PC-3 (cell line): ENCODE results near the gene RFC2. TPM values are rescaled to one million over a fixed set of nuclear protein-coding genes. Genes with fewer than 3 reads are reported as not detected.

ENCODE experiments used
- ATAC-seq: fragments of 200-7000 bp; cut with Tn5 transposase; 2 replicates; pipeline ENCODE4 v1.9.1; 2020; ENCODE audit warnings: mild to moderate bottlenecking, moderate library complexity
- BruUV-seq: library from RNA; stranded (reverse); fragments of 400-500 nt; replicated peaks from 2 replicates; lab custom pipeline; 2021; lab: Mats Ljungman, UMichigan
- CTCF ChIA-PET: fragments of 300-600 bp; sonication (Branson Sonifier 250); formaldehyde crosslinking; loops from one replicate; lab custom pipeline; 2022; ENCODE audit warnings: antibody characterized with exemption; lab: Charles Lee
- POLR2A ChIA-PET: fragments of 300-600 bp; sonication (Branson Sonifier 250); formaldehyde crosslinking; loops from one replicate; lab custom pipeline; 2022; ENCODE audit warnings: antibody characterized with exemption; ENCODE audit not compliant: unreplicated experiment; lab: Charles Lee
- DNase-seq: peaks from one replicate; pipeline ENCODE4 v3.0.0-alpha.2; 2015
- H2AFZ ChIP-seq: fragments of 300-600 bp; sonication (generic); 2 replicates; pipeline ENCODE4 v1.6.0; 2016; ENCODE audit warnings: antibody characterized with exemption, low read length
- H3F3A ChIP-seq: fragments of 300-600 bp; sonication (generic); one replicate; pipeline ENCODE4 v1.6.0; 2017; ENCODE audit warnings: antibody characterized with exemption, low read length, control low read depth, mild to moderate bottlenecking; ENCODE audit not compliant: unreplicated experiment
- H3K27ac ChIP-seq: fragments of 300-600 bp; sonication (generic); 2 replicates; pipeline ENCODE4 v1.5.1; 2016; ENCODE audit warnings: mild to moderate bottlenecking, low read length
- H3K27me3 ChIP-seq: fragments of 300-600 bp; sonication (generic); 2 replicates; pipeline ENCODE4 v1.6.1; 2016; ENCODE audit warnings: low read length, mixed read lengths
- H3K36me3 ChIP-seq: fragments of 300-600 bp; sonication (generic); 2 replicates; pipeline ENCODE4 v1.6.1; 2016; ENCODE audit warnings: low read depth, mixed run types, low read length, mixed read lengths
- H3K4me1 ChIP-seq: fragments of 300-600 bp; sonication (generic); 2 replicates; pipeline ENCODE4 v1.5.1; 2016; ENCODE audit warnings: low read length; ENCODE audit not compliant: insufficient read depth
- H3K4me2 ChIP-seq: fragments of 300-600 bp; sonication (generic); 2 replicates; pipeline ENCODE4 v1.6.0; 2016; ENCODE audit warnings: low read length
- H3K4me3 ChIP-seq: fragments of 300-600 bp; sonication (generic); 2 replicates; pipeline ENCODE4 v1.5.1; 2016; ENCODE audit warnings: mild to moderate bottlenecking, low read length, mixed read lengths
- H3K79me2 ChIP-seq: fragments of 300-600 bp; sonication (generic); 2 replicates; pipeline ENCODE4 v1.6.1; 2017; ENCODE audit warnings: low read length, mixed read lengths
- H3K9ac ChIP-seq: fragments of 300-600 bp; sonication (generic); 2 replicates; pipeline ENCODE4 v1.6.0; 2016; ENCODE audit warnings: mild to moderate bottlenecking, low read length
- H3K9me2 ChIP-seq: fragments of 300-600 bp; sonication (generic); replicated peaks from 2 replicates; pipeline ENCODE4 v1.6.1; 2016; ENCODE audit warnings: mixed run types, low read length, mixed read lengths
- H3K9me3 ChIP-seq: fragments of 300-600 bp; sonication (generic); 2 replicates; pipeline ENCODE4 v1.6.1; 2016; ENCODE audit warnings: low read length, mixed read lengths
- H4K20me1 ChIP-seq: fragments of 300-600 bp; sonication (generic); 2 replicates; pipeline ENCODE4 v1.6.1; 2016; ENCODE audit warnings: low read length, mixed read lengths
- CTCF ChIP-seq: fragments of 300-600 bp; sonication (generic); conservative IDR thresholded peaks from 2 replicates; pipeline ENCODE4 v1.5.1; 2017; ENCODE audit warnings: antibody characterized with exemption, low read depth, mild to moderate bottlenecking, low read length
- EZH2 ChIP-seq: fragments of 300-600 bp; sonication (generic); IDR thresholded peaks from one replicate; pipeline ENCODE4 v1.6.1; 2017; ENCODE audit warnings: antibody characterized with exemption, mild to moderate bottlenecking, low read length; ENCODE audit not compliant: unreplicated experiment
- EZH2phosphoT487 ChIP-seq: fragments of 300-600 bp; sonication (generic); IDR thresholded peaks from 2 replicates; pipeline ENCODE4 v1.6.1; 2018; ENCODE audit warnings: mild to moderate bottlenecking, antibody characterized with exemption, low read length, borderline replicate concordance
- intact Hi-C: fragments of 100-400 bp; cut with micrococcal nuclease; formaldehyde crosslinking; loops from 2 replicates; pipeline ENCODE4 v1.9.0; 2023
- total RNA-seq: library from RNA; depleted of rRNA; stranded (reverse); fragments of >200 nt; gene quantifications from 2 replicates; pipeline ENCODE4 v1.2.3, GENCODE V29; 2014

RFC2 gene
- total RNA-seq, 1 experiment from 2014 or later: 60.4 TPM

DNA sequence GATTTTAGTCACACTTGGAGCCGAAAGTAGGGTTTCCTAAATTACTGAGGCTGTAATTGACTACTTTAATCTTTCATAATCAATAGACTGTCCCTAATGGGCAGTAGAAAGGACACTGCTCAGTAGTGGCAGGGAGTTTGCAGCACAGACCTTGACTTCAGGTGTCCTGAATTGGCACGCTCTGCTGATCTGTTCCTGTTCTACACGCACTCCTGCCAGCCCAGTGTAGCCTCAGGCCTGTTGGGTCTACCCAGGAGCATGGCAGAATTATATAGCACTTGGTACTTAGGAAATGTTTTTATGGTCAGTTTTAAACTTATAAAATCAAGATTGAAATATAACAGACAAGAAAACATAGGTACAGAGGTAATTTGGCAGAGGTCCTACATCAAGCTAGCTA, 71.1 kb downstream of the RFC2 start:
- peaks cover 21% of the 10 kb centered on the region for H3K4me1 ChIP-seq

GRCh38 chr7:74182453-74183090, 71.6 kb downstream of the RFC2 start:
- DNase-seq (no peak), ATAC-seq (no peak)
- peaks cover 100% of the 10 kb centered on the region for H3K79me2 ChIP-seq
- H3K4me2 ChIP-seq: no peak overlapping the region
- POLR2A ChIA-PET: no interaction called here
- intact Hi-C loops: loop anchor here (5.0 kb wide), 1 partner anchor 115 kb away; no protein-coding TSS in a partner anchor
- H3K27me3 ChIP-seq: no peaks in the 10 kb centered on the region
- CTCF ChIA-PET: no interaction called here
- H3K36me3 ChIP-seq: peaks cover 47% of the 10 kb centered on the region
- no peaks in the 10 kb centered on the region for H3K9me3 ChIP-seq
- peaks cover 94% of the 10 kb centered on the region for H4K20me1 ChIP-seq
- H3F3A ChIP-seq: no peaks in the 10 kb centered on the region
- H3K27ac ChIP-seq: no peak overlapping the region
- TF ChIP-seq EZH2phosphoT487: no peak
- TF ChIP-seq CTCF: no peak
- TF ChIP-seq EZH2: no peak
- H3K4me3 ChIP-seq: no peak overlapping the region
- H3K4me1 ChIP-seq: peaks cover 19% of the 10 kb centered on the region
- no peaks in the 10 kb centered on the region for H3K9me2 ChIP-seq
- BruUV-seq: no TSS peak
- no peak overlapping the region for H2AFZ ChIP-seq
- no peak overlapping the region for H3K9ac ChIP-seq

More for the DNA sequence above, 71.1 kb downstream of the RFC2 start:
- no peak overlapping the region for H3K27ac ChIP-seq
- ATAC-seq (peak; percentile 29), DNase-seq (no peak)
- TF ChIP-seq CTCF: no peak
- no peak for TF ChIP-seq EZH2
- TF ChIP-seq EZH2phosphoT487: no peak
- H3K4me3 ChIP-seq: no peak overlapping the region
- no peaks in the 10 kb centered on the region for H3F3A ChIP-seq
- H3K36me3 ChIP-seq: peaks cover 48% of the 10 kb centered on the region
- no peaks in the 10 kb centered on the region for H3K9me2 ChIP-seq
- POLR2A ChIA-PET: no interaction called here
- H3K9me3 ChIP-seq: no peaks in the 10 kb centered on the region
- H3K27me3 ChIP-seq: no peaks in the 10 kb centered on the region
- no TSS peak for BruUV-seq
- peaks cover 94% of the 10 kb centered on the region for H4K20me1 ChIP-seq
- H2AFZ ChIP-seq: no peak overlapping the region
- CTCF ChIA-PET: interaction anchor here (0.6 kb wide), 3 partner anchors 8 to 131 kb away, joined by 3 to 4 read pairs (median 3); no protein-coding TSS in a partner anchor
- intact Hi-C loops: loop anchor here (5.0 kb wide), 1 partner anchor 116 kb away; no protein-coding TSS in a partner anchor
- H3K4me2 ChIP-seq: no peak overlapping the region
- H3K79me2 ChIP-seq: peaks cover 100% of the 10 kb centered on the region
- no peak overlapping the region for H3K9ac ChIP-seq

DNA sequence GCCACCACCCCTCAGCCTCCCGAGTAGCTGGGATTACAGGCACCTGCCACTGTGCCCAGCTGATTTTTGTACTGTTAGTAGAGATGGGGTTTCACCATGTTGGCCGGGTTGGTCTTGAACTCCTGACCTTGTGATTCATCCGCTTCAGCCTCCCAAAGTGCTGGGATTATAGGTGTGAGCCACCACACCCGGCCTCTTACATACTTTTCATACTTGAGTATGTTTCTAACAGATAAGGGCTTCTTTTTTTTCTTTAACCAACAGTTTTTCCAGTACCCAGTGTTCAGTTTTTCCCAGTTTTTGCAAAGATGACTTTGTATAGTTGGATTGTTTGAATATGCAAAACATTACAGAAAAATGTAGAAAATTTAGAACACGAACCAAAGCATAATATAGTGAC, 72.4 kb downstream of the RFC2 start:
- ATAC-seq: no peak
- H3K27me3 ChIP-seq: no peaks in the 10 kb centered on the region
- H3K36me3 ChIP-seq: peaks cover 47% of the 10 kb centered on the region
- BruUV-seq: no TSS peak
- no peaks in the 10 kb centered on the region for H3F3A ChIP-seq
- no peaks in the 10 kb centered on the region for H3K9me3 ChIP-seq
- H3K4me2 ChIP-seq: no peak overlapping the region
- H3K9ac ChIP-seq: no peak overlapping the region
- H2AFZ ChIP-seq: no peak overlapping the region
- H3K79me2 ChIP-seq: peaks cover 100% of the 10 kb centered on the region
- ChIA-PET POLR2A (no interaction called here), CTCF (no interaction called here)
- H3K9me2 ChIP-seq: no peaks in the 10 kb centered on the region
- no peak for DNase-seq
- no peak overlapping the region for H3K27ac ChIP-seq
- no peak overlapping the region for H3K4me3 ChIP-seq
- no peak for TF ChIP-seq EZH2phosphoT487
- no peak for TF ChIP-seq EZH2
- TF ChIP-seq CTCF: no peak
- H3K4me1 ChIP-seq: peaks cover 14% of the 10 kb centered on the region
- H4K20me1 ChIP-seq: peaks cover 94% of the 10 kb centered on the region
- intact Hi-C loops: loop anchor here (5.0 kb wide), 1 partner anchor 115 kb away; no protein-coding TSS in a partner anchor
